B cell (primary cell): ENCODE data around the gene TCF23.

Source experiments
- EZH2 ChIP-seq: IDR thresholded peaks from 2 replicates; pipeline ENCODE4 v1.6.1; 2012; ENCODE audit warnings: borderline replicate concordance, low read depth, mild to moderate bottlenecking, moderate library complexity, low read length; ENCODE audit not compliant: insufficient read depth, poor library complexity, severe bottlenecking
- TF ChIP-seq, protein P1 (sequence below): fragments of 200-600 bp; IDR thresholded peaks from one replicate; pipeline ENCODE4 v1.8.0; 2022; ENCODE audit warnings: antibody characterized with exemption, mild to moderate bottlenecking

- TF ChIP-seq, protein P1, sequence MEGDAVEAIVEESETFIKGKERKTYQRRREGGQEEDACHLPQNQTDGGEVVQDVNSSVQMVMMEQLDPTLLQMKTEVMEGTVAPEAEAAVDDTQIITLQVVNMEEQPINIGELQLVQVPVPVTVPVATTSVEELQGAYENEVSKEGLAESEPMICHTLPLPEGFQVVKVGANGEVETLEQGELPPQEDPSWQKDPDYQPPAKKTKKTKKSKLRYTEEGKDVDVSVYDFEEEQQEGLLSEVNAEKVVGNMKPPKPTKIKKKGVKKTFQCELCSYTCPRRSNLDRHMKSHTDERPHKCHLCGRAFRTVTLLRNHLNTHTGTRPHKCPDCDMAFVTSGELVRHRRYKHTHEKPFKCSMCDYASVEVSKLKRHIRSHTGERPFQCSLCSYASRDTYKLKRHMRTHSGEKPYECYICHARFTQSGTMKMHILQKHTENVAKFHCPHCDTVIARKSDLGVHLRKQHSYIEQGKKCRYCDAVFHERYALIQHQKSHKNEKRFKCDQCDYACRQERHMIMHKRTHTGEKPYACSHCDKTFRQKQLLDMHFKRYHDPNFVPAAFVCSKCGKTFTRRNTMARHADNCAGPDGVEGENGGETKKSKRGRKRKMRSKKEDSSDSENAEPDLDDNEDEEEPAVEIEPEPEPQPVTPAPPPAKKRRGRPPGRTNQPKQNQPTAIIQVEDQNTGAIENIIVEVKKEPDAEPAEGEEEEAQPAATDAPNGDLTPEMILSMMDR = no peak
- no peak for TF ChIP-seq EZH2
Observed at GRCh38 chr2:27154488-27154887, 5.7 kb downstream of the TCF23 start.
